K562 (cell line): Measurements from ENCODE around the gene CPNE1. TPM values are rescaled to one million over a fixed set of nuclear protein-coding genes. Genes with fewer than 3 reads are reported as not detected.

Experiments used
- ATAC-seq: fragments of 200-7000 bp; cut with Tn5 transposase; 3 replicates; pipeline ENCODE4 v1.9.1; 2020; ENCODE audit warnings: moderate library complexity
- BruUV-seq: library from RNA; stranded (reverse); fragments of 400-500 nt; replicated peaks from 2 replicates; lab custom pipeline; 2021; lab: Mats Ljungman, UMichigan
- CTCF ChIA-PET: fragments of 300-600 bp; formaldehyde crosslinking; extraction: SDS; loops from one replicate; lab custom pipeline; 2021; ENCODE audit warnings: low intra/inter-chr PET ratio; lab: Yijun Ruan, JAX
- POLR2A ChIA-PET: fragments of 300-600, 350-650 bp; sonication (Branson Sonifier 250); formaldehyde crosslinking; extraction: SDS; loops from one replicate; lab custom pipeline; 2021; ENCODE audit warnings: antibody characterized with exemption, inconsistent platforms; lab: Yijun Ruan, JAX
- DNase-seq, 4 experiments: peaks; one replicate each; pipeline versions ENCODE4 v3.0.0 to v3.0.0-alpha.2; 2011 to 2018; ENCODE audit warnings: low spot score in 3 of 4, mixed read lengths in 3 of 4; ENCODE audit errors: extremely low read depth in 1 of 4
- FAIRE-seq: peaks from 2 replicates; lab custom pipeline; 2011; peaks lifted over from hg19 to GRCh38; lab: Jason Lieb, UNC
- H2AFZ ChIP-seq: 2 replicates; pipeline ENCODE4 v1.6.0; 2011; ENCODE audit warnings: low read depth, low read length, control low read depth, inconsistent platforms
- H3K27ac ChIP-seq: fragments of 200-600 bp; 3 replicates; pipeline ENCODE4 v1.8.0; 2011; ENCODE audit warnings: low read depth, mild to moderate bottlenecking, control low read depth, inconsistent platforms, low read length, moderate library complexity, mixed read lengths; ENCODE audit errors: extremely low read depth
- H3K27me3 ChIP-seq, 2 experiments: fragments of 300-600 bp in 1 of 2; 2 replicates in 1 of 2; 3 replicates in 1 of 2; pipeline versions ENCODE4 v1.6.0 to v1.8.0; 2011; ENCODE audit warnings: inconsistent platforms in 2 of 2, low read length in 2 of 2, mild to moderate bottlenecking in 1 of 2, mixed read lengths in 1 of 2, moderate library complexity in 1 of 2; ENCODE audit not compliant: control insufficient read depth in 2 of 2, insufficient read depth in 2 of 2
- H3K36me3 ChIP-seq: fragments of 300-600 bp; 3 replicates; pipeline ENCODE4 v1.8.0; 2011; ENCODE audit warnings: mild to moderate bottlenecking, low read length, inconsistent platforms; ENCODE audit not compliant: control insufficient read depth, insufficient read depth
- H3K4me1 ChIP-seq, 2 experiments: fragments of 200-600 bp in 1 of 2; replicated peaks in 1 of 2; 2 replicates in 1 of 2; 3 replicates in 1 of 2; pipeline versions ENCODE4 v1.5.1 to v1.8.0; 2011; ENCODE audit warnings: inconsistent platforms in 2 of 2, low read length in 2 of 2, mild to moderate bottlenecking in 1 of 2, mixed read lengths in 1 of 2, moderate library complexity in 1 of 2; ENCODE audit not compliant: control insufficient read depth in 2 of 2, insufficient read depth in 2 of 2
- H3K4me2 ChIP-seq: 2 replicates; pipeline ENCODE4 v1.6.1; 2011; ENCODE audit warnings: low read length, control low read depth, inconsistent platforms, mixed read lengths; ENCODE audit not compliant: insufficient read depth
- H3K4me3 ChIP-seq: fragments of 200-600 bp; sonication (generic), shearing (Covaris generic); 2 replicates; pipeline ENCODE4 v1.5.1; 2016; ENCODE audit warnings: control low read depth, inconsistent platforms
- H3K79me2 ChIP-seq: fragments of 200-600 bp; 3 replicates; pipeline ENCODE4 v1.8.0; 2011; ENCODE audit warnings: low read length, inconsistent platforms; ENCODE audit not compliant: control insufficient read depth, insufficient read depth
- H3K9ac ChIP-seq, 2 experiments: 2 replicates each; pipeline versions ENCODE4 v1.6.0 to v1.6.1; 2011; ENCODE audit warnings: low read depth in 2 of 2, low read length in 2 of 2, control low read depth in 1 of 2, inconsistent platforms in 1 of 2, mild to moderate bottlenecking in 1 of 2, mixed read lengths in 1 of 2; ENCODE audit not compliant: insufficient read depth in 1 of 2
- H3K9me1 ChIP-seq: one replicate; pipeline ENCODE4 v1.6.0; 2011; ENCODE audit warnings: inconsistent platforms, mild to moderate bottlenecking, low read length, moderate library complexity; ENCODE audit not compliant: control insufficient read depth, insufficient read depth
- H3K9me3 ChIP-seq: replicated peaks from 2 replicates; pipeline ENCODE4 v1.5.1; 2011; ENCODE audit warnings: low read depth, low read length, inconsistent platforms; ENCODE audit not compliant: control insufficient read depth, insufficient read depth
- H4K20me1 ChIP-seq: replicated peaks from 2 replicates; pipeline ENCODE4 v1.6.1; 2011; ENCODE audit warnings: low read length, inconsistent platforms, mixed read lengths; ENCODE audit not compliant: control insufficient read depth, insufficient read depth
- CEBPG ChIP-seq, 3 experiments: fragments of 200-800 bp in 1 of 3; sonication (Bioruptor generic) in 1 of 3; sonication (generic) in 1 of 3; formaldehyde crosslinking in 1 of 3; IDR thresholded peaks in 2 of 3; conservative IDR thresholded peaks in 1 of 3; 2 replicates each; pipeline versions ENCODE4 v1.6.1 to v1.8.0; 2016 to 2022; ENCODE audit warnings: missing compliant biosample characterization in 2 of 3, missing genetic modification characterization in 2 of 3, mild to moderate bottlenecking in 1 of 3, missing genetic modification reagents in 1 of 3
- EHMT2 ChIP-seq: fragments of 450-650 bp; IDR thresholded peaks from 2 replicates; pipeline ENCODE4 v1.6.1; 2018; ENCODE audit warnings: antibody characterized with exemption
- ESRRB ChIP-seq: fragments of 250-450 bp; sonication (Bioruptor Pico); IDR thresholded peaks from 2 replicates; pipeline ENCODE4 v1.5.0; 2020; ENCODE audit warnings: mild to moderate bottlenecking, moderate library complexity, borderline replicate concordance
- NFE2 ChIP-seq: IDR thresholded peaks from 2 replicates; pipeline ENCODE4 v1.6.1; 2014; ENCODE audit warnings: antibody characterized with exemption, low read depth
- SMC3 ChIP-seq: conservative IDR thresholded peaks from 2 replicates; pipeline ENCODE4 v1.6.1; 2011; ENCODE audit warnings: low read depth, low read length, improper control_type of control experiment; ENCODE audit not compliant: insufficient read depth
- WGBS: fragments of 100-300 bp; shearing (Covaris generic); methylation state at CpG from one replicate; pipeline ENCODE4 v1.1.6; 2016; ENCODE audit warnings: low coverage, mixed read lengths; ENCODE audit not compliant: insufficient coverage; ENCODE audit errors: missing lambda C conversion rate; 5-methylcytosine and 5-hydroxymethylcytosine counted together
- in situ Hi-C: fragments of 300-500 bp; cut with MboI; formaldehyde crosslinking; loops from 4 replicates; pipeline ENCODE4 v1.15.0; 2018; ENCODE audit warnings: inconsistent platforms, mixed read lengths
- intact Hi-C: fragments of 100-400 bp; cut with micrococcal nuclease; formaldehyde crosslinking; loops from 2 replicates; pipeline ENCODE4 v1.14.2; 2022
- polyA plus RNA-seq, 8 experiments: library from polyadenylated mRNA; depleted of rRNA in 4 of 8; stranded (reverse) in 5 of 8; unstranded in 3 of 8; fragments of >200 nt; fragmentation: Nextera tagmentation in 2 of 8; fragmentation: Illumina TruSeq in 1 of 8; extraction: Ambion mirVana in 2 of 8; extraction: Trizol in 1 of 8; gene quantifications; 2 replicates each; pipeline versions ENCODE4 v1.2.1 to v1.2.3, GENCODE V29; 2011 to 2014; ENCODE audit warnings: inconsistent platforms in 1 of 8, missing spikeins in 1 of 8
- total RNA-seq, 7 experiments: library from RNA; depleted of rRNA in 6 of 7; stranded (reverse); fragments of >200 nt in 6 of 7; fragmentation: Illumina TruSeq in 2 of 7; extraction: Trizol in 2 of 7; gene quantifications; 2 replicates each; pipeline versions ENCODE4 v1.2.1 to v1.2.3, GENCODE V29; 2011 to 2021; ENCODE audit warnings: low replicate concordance in 1 of 7
- TF ChIP-seq, protein P1 (sequence below): fragments of 200-800 bp; sonication (Bioruptor generic); IDR thresholded peaks from 2 replicates; pipeline ENCODE4 v1.6.1; 2017; ENCODE audit warnings: missing genetic modification characterization, missing compliant biosample characterization

The CPNE1 gene
- total and polyA plus RNA-seq, 9 of the 15 experiments (the other 6 are each of a cell fraction or from before 2014, with no cell fraction given), result 42.1 to 102 (median 56.0) TPM

DNA sequence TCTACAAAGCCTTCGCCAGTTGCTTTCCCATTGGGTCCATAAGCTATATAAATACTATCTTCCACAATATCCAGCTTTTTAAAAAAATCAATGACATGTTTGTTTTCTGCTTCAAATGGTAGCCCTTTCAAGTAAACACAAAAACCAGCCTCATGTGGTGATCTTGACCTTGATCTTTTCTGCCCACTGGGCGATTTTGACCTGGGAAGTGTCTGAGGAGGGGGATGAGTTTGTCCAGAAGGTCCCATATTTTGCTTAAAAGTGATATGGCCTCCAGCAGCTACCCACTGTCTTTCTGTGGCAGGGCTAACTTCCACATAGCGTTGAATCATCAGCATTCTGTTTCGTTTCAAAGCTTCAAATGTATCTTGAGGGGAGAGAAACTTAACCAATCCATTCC lies 10.8 kb downstream of the CPNE1 start:
- Histone ChIP-seq H3K9me1 (no peaks in the 10 kb centered on the region), H4K20me1 (peaks cover 22% of the 10 kb centered on the region; the same call in 1 of the 2 replicates), H3K4me2 (no peak overlapping the region), H3K4me3 (no peak overlapping the region), H3K9ac (no peak overlapping the region), H3K4me1 (peaks cover 0 to 5% of the 10 kb centered on the region in 2 experiments; a peak in 1 of 5 replicates), H3K9me3 (no peaks in the 10 kb centered on the region), H3K27me3 (no peaks in the 10 kb centered on the region), H3K79me2 (peaks cover 99% of the 10 kb centered on the region), H2AFZ (no peak overlapping the region), H3K27ac (no peak overlapping the region), H3K36me3 (peaks cover 71% of the 10 kb centered on the region)
- POLR2A ChIA-PET, result interaction anchor here (0.7 to 3.8 kb wide), 2 partner anchors 10 to 188 kb away, joined by 4 to 26 read pairs; partner anchors contain the start of genes CPNE1 and RBM12
- WGBS, result 93% methylated on average over 4 of the region's 4 CpGs
- FAIRE-seq, result no peak
- DNase-seq, result no peak
- TF ChIP-seq CEBPG (CRISPR knock-in tag; IDR thresholded peaks at IDR 0.05) (no peak), CEBPG (tag; conservative IDR thresholded peaks at IDR 0.05 in 1 of 2, IDR thresholded peaks at IDR 0.05 in 1 of 2) (no peak), NFE2 (no peak), ESRRB (CRISPR knock-in tag) (no peak), EHMT2 (no peak), SMC3 (no peak)
- TF ChIP-seq, protein P1, sequence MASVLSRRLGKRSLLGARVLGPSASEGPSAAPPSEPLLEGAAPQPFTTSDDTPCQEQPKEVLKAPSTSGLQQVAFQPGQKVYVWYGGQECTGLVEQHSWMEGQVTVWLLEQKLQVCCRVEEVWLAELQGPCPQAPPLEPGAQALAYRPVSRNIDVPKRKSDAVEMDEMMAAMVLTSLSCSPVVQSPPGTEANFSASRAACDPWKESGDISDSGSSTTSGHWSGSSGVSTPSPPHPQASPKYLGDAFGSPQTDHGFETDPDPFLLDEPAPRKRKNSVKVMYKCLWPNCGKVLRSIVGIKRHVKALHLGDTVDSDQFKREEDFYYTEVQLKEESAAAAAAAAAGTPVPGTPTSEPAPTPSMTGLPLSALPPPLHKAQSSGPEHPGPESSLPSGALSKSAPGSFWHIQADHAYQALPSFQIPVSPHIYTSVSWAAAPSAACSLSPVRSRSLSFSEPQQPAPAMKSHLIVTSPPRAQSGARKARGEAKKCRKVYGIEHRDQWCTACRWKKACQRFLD (CRISPR knock-in tag), result no peak
- CTCF ChIA-PET, result no interaction called here
- no peak for ATAC-seq
- in situ Hi-C loops, result no loop called here
- no TSS peak for BruUV-seq
- intact Hi-C loops, result no loop called here
